ENCODE data around the gene PTK7.

The PTK7 gene

GRCh38 chr6:43180058-43180457 lies 103.9 kb downstream of the PTK7 start:
- no peak for DNase-seq (ENCODE audit: low read depth in 2 of 2)

GRCh38 chr6:43180985-43181384 lies 104.9 kb downstream of the PTK7 start:
- DNase-seq (ENCODE audit: low read depth in 2 of 2), result no peak

- no peak for DNase-seq (ENCODE audit: low read depth in 2 of 2)
Observed at GRCh38 chr6:43181621-43181941, 105.5 kb downstream of the PTK7 start.

GRCh38 chr6:43181942-43182860 lies 106.1 kb downstream of the PTK7 start, which contains the start of gene CUL9:
TSS of gene CUL9 (plus strand) at chr6:43182196. CDS start at chr6:43184311, 2,115 bp downstream.
- peak; percentile 59 to 76 for DNase-seq (ENCODE audit: low read depth in 2 of 2)

- no peak for DNase-seq (ENCODE audit: low read depth in 2 of 2)
Observed at GRCh38 chr6:43183441-43183840, 107.3 kb downstream of the PTK7 start.

- DNase-seq (ENCODE audit: low read depth in 2 of 2), result no peak
Observed at GRCh38 chr6:43184268-43184985, 108.3 kb downstream of the PTK7 start.

GRCh38 chr6:43185391-43185985 lies 109.4 kb downstream of the PTK7 start:
- no peak for DNase-seq (ENCODE audit: low read depth in 2 of 2)

GRCh38 chr6:43186019-43186418 lies 109.9 kb downstream of the PTK7 start:
- no peak for DNase-seq (ENCODE audit: low read depth in 2 of 2)

- DNase-seq (ENCODE audit: low read depth in 2 of 2), result no peak
Observed at GRCh38 chr6:43186706-43187105, 110.6 kb downstream of the PTK7 start.

GRCh38 chr6:43187821-43188220 lies 111.7 kb downstream of the PTK7 start:
- no peak for DNase-seq (ENCODE audit: low read depth in 2 of 2)

GRCh38 chr6:43188426-43188825 lies 112.3 kb downstream of the PTK7 start:
- no peak for DNase-seq (ENCODE audit: low read depth in 2 of 2)

- DNase-seq (ENCODE audit: low read depth in 2 of 2), result no peak
Observed at GRCh38 chr6:43189776-43190304, 113.7 kb downstream of the PTK7 start.

- no peak for DNase-seq (ENCODE audit: low read depth in 2 of 2)
Observed at GRCh38 chr6:43192911-43193310, 116.8 kb downstream of the PTK7 start.

- no peak for DNase-seq (ENCODE audit: low read depth in 2 of 2)
Observed at GRCh38 chr6:43193929-43194328, 117.8 kb downstream of the PTK7 start.

GRCh38 chr6:43196337-43196736 lies 120.2 kb downstream of the PTK7 start:
- no peak for DNase-seq (ENCODE audit: low read depth in 2 of 2)

GRCh38 chr6:43199912-43200311 lies 123.8 kb downstream of the PTK7 start:
- no peak for DNase-seq (ENCODE audit: low read depth in 2 of 2)

GRCh38 chr6:43200541-43200940 lies 124.4 kb downstream of the PTK7 start:
- DNase-seq (ENCODE audit: low read depth in 2 of 2), result no peak

GRCh38 chr6:43202451-43202850 lies 126.3 kb downstream of the PTK7 start:
- no peak for DNase-seq (ENCODE audit: low read depth in 2 of 2)

- no peak for DNase-seq (ENCODE audit: low read depth in 2 of 2)
Observed at GRCh38 chr6:43203029-43203717, 127.1 kb downstream of the PTK7 start.

- DNase-seq (ENCODE audit: low read depth in 2 of 2), result no peak
Observed at GRCh38 chr6:43203718-43204095, 127.6 kb downstream of the PTK7 start.

- DNase-seq (ENCODE audit: low read depth in 2 of 2), result no peak
Observed at GRCh38 chr6:43204271-43205105, 128.4 kb downstream of the PTK7 start.
